ENCODE data around the gene MRGPRX1.

Gene MRGPRX1

GRCh38 chr11:18939314-18939713 is at the start of gene MRGPRX1:
MRGPRX1 (minus strand) TSS chr11:18939414; CDS start chr11:18934784, 4,630 bp downstream.
- Histone ChIP-seq H3F3A (ENCODE audit: insufficient read depth, low read length) (no peaks in the 10 kb centered on the region), H3K4me3 (ENCODE audit: low read depth, low read length, poor library complexity, severe bottlenecking) (no peak within 1 kb of the TSS), H4K20me1 (ENCODE audit: insufficient read depth, low read length) (no peaks in the 10 kb centered on the region), H3K9me3 (ENCODE audit: low read length) (no peaks in the 10 kb centered on the region), H3K9ac (ENCODE audit: low read length) (no peak within 1 kb of the TSS), H3K4me1 (ENCODE audit: insufficient read depth, low read length, severe bottlenecking) (no peaks in the 10 kb centered on the region), H3K36me3 (ENCODE audit: insufficient read depth, low read length) (no peaks in the 10 kb centered on the region), H3K4me2 (ENCODE audit: low read length) (no peak within 1 kb of the TSS), H3K27me3 (ENCODE audit: insufficient read depth, low read length) (no peaks in the 10 kb centered on the region), H3K79me2 (ENCODE audit: insufficient read depth, low read length) (no peaks in the 10 kb centered on the region), H3K9me2 (ENCODE audit: low read depth, low read length) (no peaks in the 10 kb centered on the region), H3K27ac (ENCODE audit: low read depth, low read length, poor library complexity, severe bottlenecking) (no peak within 1 kb of the TSS), H2AFZ (ENCODE audit: low read length) (no peak within 1 kb of the TSS)
- no peak for TF ChIP-seq EZH2 (IDR thresholded peaks at IDR 0.05; ENCODE audit: borderline replicate concordance, low read length)
- TF ChIP-seq, protein P1, sequence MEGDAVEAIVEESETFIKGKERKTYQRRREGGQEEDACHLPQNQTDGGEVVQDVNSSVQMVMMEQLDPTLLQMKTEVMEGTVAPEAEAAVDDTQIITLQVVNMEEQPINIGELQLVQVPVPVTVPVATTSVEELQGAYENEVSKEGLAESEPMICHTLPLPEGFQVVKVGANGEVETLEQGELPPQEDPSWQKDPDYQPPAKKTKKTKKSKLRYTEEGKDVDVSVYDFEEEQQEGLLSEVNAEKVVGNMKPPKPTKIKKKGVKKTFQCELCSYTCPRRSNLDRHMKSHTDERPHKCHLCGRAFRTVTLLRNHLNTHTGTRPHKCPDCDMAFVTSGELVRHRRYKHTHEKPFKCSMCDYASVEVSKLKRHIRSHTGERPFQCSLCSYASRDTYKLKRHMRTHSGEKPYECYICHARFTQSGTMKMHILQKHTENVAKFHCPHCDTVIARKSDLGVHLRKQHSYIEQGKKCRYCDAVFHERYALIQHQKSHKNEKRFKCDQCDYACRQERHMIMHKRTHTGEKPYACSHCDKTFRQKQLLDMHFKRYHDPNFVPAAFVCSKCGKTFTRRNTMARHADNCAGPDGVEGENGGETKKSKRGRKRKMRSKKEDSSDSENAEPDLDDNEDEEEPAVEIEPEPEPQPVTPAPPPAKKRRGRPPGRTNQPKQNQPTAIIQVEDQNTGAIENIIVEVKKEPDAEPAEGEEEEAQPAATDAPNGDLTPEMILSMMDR (IDR thresholded peaks at IDR 0.05; ENCODE audit: low read length), result no peak

DNA sequence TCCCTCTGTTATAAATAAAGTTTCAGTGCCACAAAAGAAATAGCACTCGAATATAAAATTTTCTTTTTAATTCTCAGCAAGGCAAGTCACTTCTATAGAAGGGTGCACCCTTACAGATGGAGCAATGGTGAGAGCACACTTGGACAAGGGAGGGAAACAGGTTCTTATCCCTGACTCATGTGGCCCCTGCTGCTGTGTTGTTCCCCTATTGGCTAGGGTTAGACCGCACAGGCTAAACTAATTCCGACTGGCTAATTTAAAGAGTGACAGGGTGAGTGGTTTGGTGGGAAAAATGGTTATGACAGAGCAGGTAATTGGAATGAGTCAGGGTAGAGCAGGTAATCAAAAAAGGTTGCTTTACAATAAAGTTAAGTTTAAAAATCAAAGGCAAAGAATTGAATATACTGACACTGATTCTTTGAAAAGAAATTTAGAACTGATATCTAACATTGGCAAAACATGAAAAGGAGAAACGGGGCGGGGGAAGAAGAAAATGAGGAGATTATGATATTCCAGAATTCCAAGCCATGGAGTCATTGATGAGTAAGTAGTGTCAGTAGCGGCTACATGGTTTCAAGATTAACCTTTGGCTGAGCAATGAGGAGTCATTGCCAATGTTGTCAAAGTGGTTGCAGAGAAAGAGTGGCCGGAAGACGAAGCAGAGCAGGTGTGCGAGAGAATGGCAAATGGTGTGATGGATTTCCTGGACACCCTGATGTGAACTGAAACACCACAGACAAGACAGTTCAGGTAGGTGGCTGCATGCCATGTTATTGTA is 48.4 kb upstream of the MRGPRX1 start:
- no peak overlapping the region for H3K4me2 ChIP-seq (ENCODE audit: low read length)
- TF ChIP-seq EZH2 (IDR thresholded peaks at IDR 0.05; ENCODE audit: borderline replicate concordance, low read length), result no peak
- TF ChIP-seq, protein P1 (IDR thresholded peaks at IDR 0.05; ENCODE audit: low read length), result no peak
- H3K4me3 ChIP-seq (ENCODE audit: low read depth, low read length, poor library complexity, severe bottlenecking), result no peak overlapping the region
- no peaks in the 10 kb centered on the region for H3F3A ChIP-seq (ENCODE audit: insufficient read depth, low read length)
- no peaks in the 10 kb centered on the region for H3K79me2 ChIP-seq (ENCODE audit: insufficient read depth, low read length)
- no peak overlapping the region for H3K27ac ChIP-seq (ENCODE audit: low read depth, low read length, poor library complexity, severe bottlenecking)
- H3K9ac ChIP-seq (ENCODE audit: low read length), result no peak overlapping the region
- no peaks in the 10 kb centered on the region for H3K36me3 ChIP-seq (ENCODE audit: insufficient read depth, low read length)
- H3K27me3 ChIP-seq (ENCODE audit: insufficient read depth, low read length), result no peaks in the 10 kb centered on the region
- H2AFZ ChIP-seq (ENCODE audit: low read length), result no peak overlapping the region
- no peaks in the 10 kb centered on the region for H3K9me3 ChIP-seq (ENCODE audit: low read length)
- H3K4me1 ChIP-seq (ENCODE audit: insufficient read depth, low read length, severe bottlenecking), result no peaks in the 10 kb centered on the region
- H4K20me1 ChIP-seq (ENCODE audit: insufficient read depth, low read length), result no peaks in the 10 kb centered on the region
- H3K9me2 ChIP-seq (ENCODE audit: low read depth, low read length), result no peaks in the 10 kb centered on the region

DNA sequence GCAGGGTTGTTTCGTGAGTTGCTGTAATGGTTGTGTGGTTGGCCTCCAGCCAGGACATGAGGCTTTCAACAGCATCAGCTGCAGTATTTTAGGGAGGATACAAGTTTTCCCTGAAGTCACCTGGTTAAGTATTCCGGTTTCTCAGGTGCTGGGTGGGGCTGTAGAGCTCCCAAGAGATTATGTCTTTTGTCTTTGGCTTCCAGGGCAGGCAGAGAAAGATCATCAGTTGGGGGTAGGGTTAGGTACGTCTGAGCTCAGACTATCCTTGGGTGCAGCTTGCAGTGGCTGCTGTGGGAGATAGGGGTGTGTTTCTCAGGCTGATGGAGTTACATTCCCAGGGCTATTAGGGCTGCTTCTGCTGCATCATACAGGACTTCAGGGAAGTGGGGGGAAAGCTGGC is 47.5 kb upstream of the MRGPRX1 start:
- H3K4me2 ChIP-seq (ENCODE audit: low read length), result no peak overlapping the region
- H3K27ac ChIP-seq (ENCODE audit: low read depth, low read length, poor library complexity, severe bottlenecking), result no peak overlapping the region
- no peak overlapping the region for H3K9ac ChIP-seq (ENCODE audit: low read length)
- no peaks in the 10 kb centered on the region for H3F3A ChIP-seq (ENCODE audit: insufficient read depth, low read length)
- no peaks in the 10 kb centered on the region for H3K36me3 ChIP-seq (ENCODE audit: insufficient read depth, low read length)
- no peak overlapping the region for H3K4me3 ChIP-seq (ENCODE audit: low read depth, low read length, poor library complexity, severe bottlenecking)
- no peaks in the 10 kb centered on the region for H3K9me3 ChIP-seq (ENCODE audit: low read length)
- H3K4me1 ChIP-seq (ENCODE audit: insufficient read depth, low read length, severe bottlenecking), result no peaks in the 10 kb centered on the region
- no peaks in the 10 kb centered on the region for H3K27me3 ChIP-seq (ENCODE audit: insufficient read depth, low read length)
- H4K20me1 ChIP-seq (ENCODE audit: insufficient read depth, low read length), result no peaks in the 10 kb centered on the region
- H3K79me2 ChIP-seq (ENCODE audit: insufficient read depth, low read length), result no peaks in the 10 kb centered on the region
- TF ChIP-seq EZH2 (IDR thresholded peaks at IDR 0.05; ENCODE audit: borderline replicate concordance, low read length), result no peak
- TF ChIP-seq, protein P1 (IDR thresholded peaks at IDR 0.05; ENCODE audit: low read length), result no peak
- no peak overlapping the region for H2AFZ ChIP-seq (ENCODE audit: low read length)
- H3K9me2 ChIP-seq (ENCODE audit: low read depth, low read length), result no peaks in the 10 kb centered on the region

All from OCI-LY1 (cell line).